LNCaP clone FGC (cell line): ENCODE data around the gene HHIPL1.

Experiments
- DNase-seq: peaks from one replicate; pipeline ENCODE4 v3.0.0-alpha.2; 2011; ENCODE audit warnings: low read depth
- H3K4me3 ChIP-seq: 2 replicates; pipeline ENCODE4 v1.5.1; 2011; ENCODE audit warnings: mild to moderate bottlenecking, low read depth, low read length, control low read depth
- CTCF ChIP-seq: IDR thresholded peaks from 2 replicates; pipeline ENCODE4 v1.5.1; 2012; ENCODE audit warnings: mild to moderate bottlenecking; ENCODE audit not compliant: control insufficient read depth, insufficient read depth; ENCODE audit errors: extremely low read depth

Gene HHIPL1

GRCh38 chr14:99644723-99645544, at the start of gene HHIPL1:
TSS of gene HHIPL1 (plus strand) at chr14:99645129. CDS start at chr14:99645208, 79 bp downstream.
- TF ChIP-seq CTCF: no peak
- no peak within 1 kb of the TSS for H3K4me3 ChIP-seq
- DNase-seq: no peak

- DNase-seq: no peak
- H3K4me3 ChIP-seq: no peak overlapping the region
- TF ChIP-seq CTCF: no peak
Measured at GRCh38 chr14:99595524-99595923, 49.4 kb upstream of the HHIPL1 start.

- DNase-seq: no peak
- H3K4me3 ChIP-seq: 0 out of 2 replicates have a peak overlapping the region, but pooled peaks have one; percentile 17
- no peak for TF ChIP-seq CTCF
Measured at GRCh38 chr14:99596071-99596627, 48.8 kb upstream of the HHIPL1 start.

- 0 out of 2 replicates have a peak overlapping the region, but pooled peaks have one; percentile 3 for H3K4me3 ChIP-seq
- DNase-seq: no peak
- TF ChIP-seq CTCF: no peak
Measured at GRCh38 chr14:99596772-99597171, 48.2 kb upstream of the HHIPL1 start.

- no peak for TF ChIP-seq CTCF
- no peak for DNase-seq
- no peak overlapping the region for H3K4me3 ChIP-seq
Measured at GRCh38 chr14:99597911-99598600, 46.9 kb upstream of the HHIPL1 start.

GRCh38 chr14:99598774-99599173, 46.2 kb upstream of the HHIPL1 start:
- TF ChIP-seq CTCF: no peak
- no peak for DNase-seq
- H3K4me3 ChIP-seq: no peak overlapping the region
